Upper lobe of left lung (tissue), 6 donors: ENCODE results near the gene ZNF593OS. TPM values are rescaled to one million over a fixed set of nuclear protein-coding genes. Genes with fewer than 3 reads are reported as not detected.
A peak's percentile ranks its signal among the peaks of the same experiment; 100 is the strongest.

Experiments
- ATAC-seq, 2 donors: fragments of 200-7000 bp; cut with Tn5 transposase; one replicate each; pipeline ENCODE4 v1.9.1; 2022; ENCODE audit warnings: mild to moderate bottlenecking in 2 of 2, moderate library complexity in 2 of 2; ENCODE audit not compliant: low FRiP score in 2 of 2
- DNase-seq, 2 donors: peaks; one replicate each; pipeline ENCODE4 v3.0.0-alpha.2; 2019 to 2020
- H3K27ac ChIP-seq, 4 donors: fragments of 200-600 bp; sonication (generic); one replicate each; pipeline ENCODE4 v1.5.1; 2016 to 2019
- H3K27me3 ChIP-seq, 4 donors: fragments of 200-600 bp; sonication (generic); one replicate each; pipeline ENCODE4 v1.5.1; 2017 to 2019
- H3K36me3 ChIP-seq, 4 donors: fragments of 200-600 bp; sonication (generic); one replicate each; pipeline ENCODE4 v1.5.1; 2016 to 2019
- H3K4me1 ChIP-seq, 4 donors: fragments of 200-600 bp; sonication (generic); one replicate each; pipeline ENCODE4 v1.5.1; 2018 to 2019
- H3K4me3 ChIP-seq, 4 donors: fragments of 200-600 bp; sonication (generic); one replicate each; pipeline ENCODE4 v1.5.1; 2017 to 2019; ENCODE audit warnings: mild to moderate bottlenecking in 2 of 4, moderate library complexity in 1 of 4
- H3K9me3 ChIP-seq, 4 donors: fragments of 200-600 bp; sonication (generic); one replicate each; pipeline ENCODE4 v1.5.1; 2018 to 2019
- EP300 ChIP-seq, 4 donors: sonication (generic); formaldehyde crosslinking; IDR thresholded peaks; one replicate each; pipeline ENCODE4 v1.5.1; 2017; ENCODE audit warnings: antibody characterized with exemption in 4 of 4, control low read depth in 2 of 4
- POLR2A ChIP-seq, 4 donors: fragments of 450-650 bp; IDR thresholded peaks; one replicate each; pipeline ENCODE4 v1.5.1; 2016 to 2017; ENCODE audit warnings: antibody characterized with exemption in 4 of 4, mild to moderate bottlenecking in 2 of 4
- POLR2AphosphoS5 ChIP-seq, 2 donors: sonication (generic); formaldehyde crosslinking; IDR thresholded peaks; one replicate each; pipeline ENCODE4 v1.5.1; 2017; ENCODE audit warnings: antibody characterized with exemption in 2 of 2
- WGBS, 2 donors: methylation state at CpG; one replicate each; pipeline ENCODE4 v1.1.5; 2017 to 2018; 5-methylcytosine and 5-hydroxymethylcytosine counted together
- total RNA-seq, 6 donors: library from RNA; depleted of rRNA in 4 of 6; stranded (reverse); fragments of >200 nt in 4 of 6; gene quantifications; one replicate each; pipeline versions ENCODE4 v1.1.0 to v1.2.1, GENCODE V29; 2016 to 2021
- TF ChIP-seq, protein P1 (sequence below), 6 experiments: fragments of 450-650 bp in 4 of 6; fragments of 200-600 bp in 2 of 6; sonication (generic) in 2 of 6; IDR thresholded peaks; one replicate each; pipeline ENCODE4 v1.5.1; 2016 to 2019; ENCODE audit warnings: antibody characterized with exemption in 6 of 6
- donor health status: DM: no; HTN: no; CAD: no; lungs with moderate emphysema.
- donor health status: DM: no; HTN: yes; CAD: no; lungs with severe emphysema.

The ZNF593OS gene
- total RNA-seq, 6 donors from 2014 or later: not detected

DNA sequence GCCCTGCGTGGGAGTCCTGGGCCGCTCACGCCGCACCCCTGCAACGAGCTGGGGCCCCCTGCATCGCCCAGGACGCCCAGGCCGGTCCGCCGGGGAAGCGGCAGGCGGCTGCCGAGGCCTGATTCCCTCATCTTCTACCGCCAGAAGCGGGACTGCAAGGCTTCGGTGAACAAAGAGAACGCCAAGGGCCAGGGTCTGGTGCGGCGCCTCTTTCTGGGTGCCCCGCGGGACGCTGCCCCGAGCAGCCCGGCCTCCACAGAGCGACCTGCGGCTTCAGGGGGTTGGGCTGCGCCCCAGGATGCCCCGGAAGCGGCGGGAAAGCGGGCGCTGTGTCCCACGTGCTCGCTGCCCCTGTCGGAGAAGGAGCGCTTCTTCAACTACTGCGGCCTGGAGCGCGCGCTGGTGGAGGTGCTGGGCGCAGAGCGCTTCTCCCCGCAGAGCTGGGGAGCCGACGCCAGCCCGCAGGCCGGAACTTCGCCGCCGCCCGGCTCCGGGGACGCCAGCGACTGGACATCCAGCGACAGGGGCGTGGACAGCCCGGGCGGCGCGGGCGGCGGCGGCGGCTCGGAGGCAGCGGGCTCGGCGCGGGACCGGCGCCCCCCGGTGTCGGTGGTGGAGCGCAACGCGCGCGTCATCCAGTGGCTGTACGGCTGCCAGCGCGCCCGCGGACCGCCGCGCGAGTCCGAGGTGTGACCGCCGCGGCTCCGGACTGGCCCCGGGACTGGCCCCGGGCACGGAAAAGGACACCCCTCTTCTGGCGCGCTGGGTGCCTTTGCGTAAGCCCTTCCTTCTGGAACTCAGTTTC, 10.0 kb downstream of the ZNF593OS start:
- DNase-seq (peak; percentile 51 to 94), ATAC-seq (peak in 1 of 2 donors; percentile 82)
- TF ChIP-seq POLR2A (IDR thresholded peaks at IDR 0.05) (no peak), EP300 (IDR thresholded peaks at IDR 0.05) (no peak), POLR2AphosphoS5 (IDR thresholded peaks at IDR 0.05) (no peak)
- TF ChIP-seq, protein P1, sequence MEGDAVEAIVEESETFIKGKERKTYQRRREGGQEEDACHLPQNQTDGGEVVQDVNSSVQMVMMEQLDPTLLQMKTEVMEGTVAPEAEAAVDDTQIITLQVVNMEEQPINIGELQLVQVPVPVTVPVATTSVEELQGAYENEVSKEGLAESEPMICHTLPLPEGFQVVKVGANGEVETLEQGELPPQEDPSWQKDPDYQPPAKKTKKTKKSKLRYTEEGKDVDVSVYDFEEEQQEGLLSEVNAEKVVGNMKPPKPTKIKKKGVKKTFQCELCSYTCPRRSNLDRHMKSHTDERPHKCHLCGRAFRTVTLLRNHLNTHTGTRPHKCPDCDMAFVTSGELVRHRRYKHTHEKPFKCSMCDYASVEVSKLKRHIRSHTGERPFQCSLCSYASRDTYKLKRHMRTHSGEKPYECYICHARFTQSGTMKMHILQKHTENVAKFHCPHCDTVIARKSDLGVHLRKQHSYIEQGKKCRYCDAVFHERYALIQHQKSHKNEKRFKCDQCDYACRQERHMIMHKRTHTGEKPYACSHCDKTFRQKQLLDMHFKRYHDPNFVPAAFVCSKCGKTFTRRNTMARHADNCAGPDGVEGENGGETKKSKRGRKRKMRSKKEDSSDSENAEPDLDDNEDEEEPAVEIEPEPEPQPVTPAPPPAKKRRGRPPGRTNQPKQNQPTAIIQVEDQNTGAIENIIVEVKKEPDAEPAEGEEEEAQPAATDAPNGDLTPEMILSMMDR (IDR thresholded peaks at IDR 0.05): peak in 5 of 6 experiments; percentile 31 to 57 (median 48)
- no peaks in the 10 kb centered on the region for H3K36me3 ChIP-seq
- peaks cover 22 to 39% (median 35%) of the 10 kb centered on the region in 4 donors for H3K4me1 ChIP-seq
- H3K27me3 ChIP-seq: peaks cover 0 to 3% (median 0%) of the 10 kb centered on the region in 4 donors
- H3K27ac ChIP-seq: peak overlapping the region; percentile 36 to 83 (median 68)
- peak overlapping the region; percentile 18 to 62 (median 52) for H3K4me3 ChIP-seq
- H3K9me3 ChIP-seq: no peaks in the 10 kb centered on the region
- WGBS, 2 donors: 0 to 2% methylated on average over 5 to 52 of the region's 98 CpGs

DNA sequence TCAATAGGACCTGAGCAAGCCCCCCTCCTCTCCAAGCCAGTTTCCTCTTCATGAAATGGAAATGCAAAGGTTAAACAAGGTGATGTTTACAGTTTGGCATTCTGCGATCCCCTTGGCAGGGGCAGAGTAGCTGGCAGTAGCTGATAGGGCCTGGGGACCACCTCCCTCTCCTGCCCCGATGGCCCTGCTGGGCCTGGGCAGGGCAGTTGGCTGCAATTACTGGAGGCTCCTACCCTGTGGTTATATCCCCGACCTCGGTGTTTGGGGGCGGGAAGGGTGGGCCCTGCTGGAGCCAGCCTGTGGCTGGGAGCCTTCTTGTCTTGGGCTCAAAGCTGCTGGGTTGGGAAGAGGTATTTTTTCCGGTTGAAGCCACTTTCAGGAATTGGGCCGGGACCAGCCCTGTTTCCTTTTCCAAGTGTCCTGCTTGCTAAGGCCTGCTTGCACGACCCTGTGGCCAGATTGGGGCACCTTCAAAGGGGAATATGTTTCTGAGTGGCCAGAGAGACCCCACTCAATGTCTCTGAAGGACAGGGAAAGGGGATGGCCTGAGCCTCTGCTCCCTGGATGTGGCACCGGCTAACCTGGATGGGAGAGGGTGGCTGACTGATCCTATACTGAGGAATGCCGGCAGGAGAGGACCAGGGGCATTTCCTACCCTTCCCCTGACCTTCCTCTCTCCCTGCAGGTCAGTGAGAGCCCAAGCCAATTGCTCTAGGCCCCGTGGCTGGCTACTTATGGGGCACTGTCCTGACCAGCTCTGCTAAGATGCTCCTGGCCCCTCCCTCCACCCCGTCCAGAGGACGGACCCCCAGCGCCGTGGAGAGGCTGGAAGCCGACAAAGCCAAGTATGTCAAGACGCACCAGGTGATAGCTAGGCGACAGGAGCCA, 10.9 kb downstream of the ZNF593OS start:
- no peak for DNase-seq
- Histone ChIP-seq H3K9me3 (no peaks in the 10 kb centered on the region), H3K4me1 (peaks cover 22 to 39% (median 38%) of the 10 kb centered on the region in 4 donors), H3K27me3 (peaks cover 0 to 3% (median 0%) of the 10 kb centered on the region in 4 donors), H3K36me3 (no peaks in the 10 kb centered on the region), H3K4me3 (peak overlapping the region; percentile 18 to 62 (median 52)), H3K27ac (peak overlapping the region; percentile 36 to 83 (median 68))
- TF ChIP-seq, protein P1 (IDR thresholded peaks at IDR 0.05): no peak
- no peak for TF ChIP-seq POLR2A (IDR thresholded peaks at IDR 0.05)
- peak in 1 of 2 donors; percentile 11 for TF ChIP-seq POLR2AphosphoS5 (IDR thresholded peaks at IDR 0.05)
- no peak for TF ChIP-seq EP300 (IDR thresholded peaks at IDR 0.05)
- WGBS, 2 donors: 56 to 61% methylated on average over 5 to 18 of the region's 18 CpGs
- no peak for ATAC-seq

DNA sequence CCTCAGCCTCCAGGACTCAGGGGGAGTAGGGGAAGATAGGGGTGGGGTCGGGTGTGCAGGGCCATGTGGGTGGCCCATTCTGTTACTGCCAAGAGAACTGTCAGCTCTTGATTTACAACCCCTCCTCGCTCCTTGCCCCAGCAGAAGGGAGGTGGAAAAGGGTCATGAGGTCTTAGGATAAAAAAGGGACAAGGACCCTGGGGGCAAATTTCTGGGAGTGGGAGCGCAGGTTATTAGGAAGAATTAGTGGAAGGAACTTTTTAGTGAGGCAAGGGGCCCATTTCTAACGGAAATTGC, 11.9 kb downstream of the ZNF593OS start:
- no peak for ATAC-seq
- TF ChIP-seq POLR2A (IDR thresholded peaks at IDR 0.05): no peak
- TF ChIP-seq, protein P1 (IDR thresholded peaks at IDR 0.05): no peak
- TF ChIP-seq EP300 (IDR thresholded peaks at IDR 0.05): no peak
- no peak for TF ChIP-seq POLR2AphosphoS5 (IDR thresholded peaks at IDR 0.05)
- Histone ChIP-seq H3K9me3 (no peaks in the 10 kb centered on the region), H3K4me1 (peaks cover 29 to 46% (median 40%) of the 10 kb centered on the region in 4 donors), H3K36me3 (no peaks in the 10 kb centered on the region), H3K27ac (peak overlapping the region; percentile 55 to 83 (median 70)), H3K27me3 (peaks cover 0 to 3% (median 0%) of the 10 kb centered on the region in 4 donors), H3K4me3 (peak overlapping the region; percentile 1 to 62 (median 52))
- no peak for DNase-seq
- 51 to 52% methylated on average over 4 of the region's 4 CpGs for WGBS, 2 donors

DNA sequence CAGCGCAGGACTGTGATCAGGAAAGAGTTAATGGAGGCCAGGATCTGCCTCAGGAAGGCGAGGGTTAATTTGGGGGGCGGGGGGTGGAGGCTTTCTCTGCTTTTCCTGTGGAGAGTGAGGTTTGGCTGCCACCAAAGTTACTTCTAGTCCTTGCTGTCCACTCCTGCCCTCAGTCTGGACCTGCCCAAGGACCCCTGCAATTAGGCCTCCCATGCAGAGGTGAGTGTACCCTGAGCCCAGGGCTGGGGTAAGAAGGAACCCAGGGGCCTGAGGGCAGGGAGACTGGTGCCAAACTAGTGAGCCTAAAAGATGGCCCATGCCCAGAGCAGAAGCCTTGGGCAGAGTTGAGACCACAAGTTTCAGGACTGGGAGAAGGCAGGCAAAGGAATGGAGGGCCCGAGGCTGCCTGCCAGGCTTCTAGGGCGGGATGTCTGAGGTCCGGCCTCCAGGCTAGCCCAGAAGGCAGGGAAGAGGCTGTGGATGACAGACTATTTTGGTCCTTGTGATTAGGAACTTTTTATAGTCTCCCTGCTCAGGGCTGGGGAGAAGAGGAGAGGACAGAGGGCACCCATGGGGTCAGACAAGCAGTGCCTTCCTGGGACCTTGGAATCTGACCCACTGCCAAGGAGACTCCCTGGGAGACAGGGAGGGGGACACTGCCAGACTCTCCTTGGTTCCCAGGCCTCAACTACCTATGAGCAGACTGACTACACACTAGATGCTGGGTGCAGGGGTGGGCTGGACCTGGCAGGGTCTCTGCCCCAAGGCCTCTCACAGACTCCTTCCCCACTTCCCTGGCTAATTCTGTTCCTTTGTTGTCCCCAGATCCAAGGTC, 12.5 kb downstream of the ZNF593OS start, which contains the start of gene FAM110D:
Gene FAM110D (plus strand): TSS at position 172 of the 835 bp plus-strand sequence. CDS start 2,213 bp downstream, outside the sequence.
- 42 to 52% methylated on average over 6 of the region's 6 CpGs for WGBS, 2 donors
- DNase-seq (no peak), ATAC-seq (no peak)

More for the DNA sequence above, 12.5 kb downstream of the ZNF593OS start, which contains the start of gene FAM110D:
- TF ChIP-seq, protein P1 (IDR thresholded peaks at IDR 0.05): no peak
- no peak for TF ChIP-seq POLR2A (IDR thresholded peaks at IDR 0.05)
- peak; percentile 11 to 57 for TF ChIP-seq POLR2AphosphoS5 (IDR thresholded peaks at IDR 0.05)
- H3K36me3 ChIP-seq: no peaks in the 10 kb centered on the region
- peak within 1 kb of the TSS; percentile 1 to 62 (median 52) for H3K4me3 ChIP-seq
- peaks cover 0 to 3% (median 0%) of the 10 kb centered on the region in 4 donors for H3K27me3 ChIP-seq
- peak within 1 kb of the TSS; percentile 55 to 83 (median 70) for H3K27ac ChIP-seq
- peaks cover 32 to 40% (median 40%) of the 10 kb centered on the region in 4 donors for H3K4me1 ChIP-seq
- no peaks in the 10 kb centered on the region for H3K9me3 ChIP-seq
